Testis (tissue), 2 donors: ENCODE measurements around the gene PLEKHA4.

ENCODE experiments used
- CTCF ChIP-seq, 3 experiments: fragments of 450-650 bp in 2 of 3; fragments of 200-600 bp in 1 of 3; sonication (generic) in 1 of 3; IDR thresholded peaks; one replicate each; pipeline ENCODE4 v1.5.1; 2016 to 2019; ENCODE audit warnings: antibody characterized with exemption in 3 of 3, mild to moderate bottlenecking in 2 of 3, moderate library complexity in 1 of 3
- POLR2A ChIP-seq: fragments of 450-650 bp; IDR thresholded peaks from one replicate; pipeline ENCODE4 v1.6.1; 2017; ENCODE audit warnings: antibody characterized with exemption, mild to moderate bottlenecking, moderate library complexity

GRCh38 chr19:48877855-48878195 is 9.4 kb upstream of the PLEKHA4 start:
- TF ChIP-seq CTCF (IDR thresholded peaks at IDR 0.05) (no peak), POLR2A (no peak)
